HEK293T (cell line): ENCODE results near the gene NPDC1.

Experiments
- CTCF ChIA-PET: fragments of 350-600 bp; formaldehyde crosslinking; extraction: SDS; loops from one replicate; lab custom pipeline; 2021; ENCODE audit warnings: antibody characterized with exemption, inconsistent platforms; lab: Yijun Ruan, JAX
- POLR2A ChIA-PET: fragments of 350-600 bp; formaldehyde crosslinking; extraction: SDS; loops from one replicate; lab custom pipeline; 2020; ENCODE audit warnings: antibody characterized with exemption, inconsistent platforms; lab: Yijun Ruan, JAX
- DNase-seq: peaks from one replicate; pipeline ENCODE4 v3.0.0; 2012; ENCODE audit warnings: mixed read lengths; ENCODE audit errors: extremely low spot score
- ARNT ChIP-seq: fragments of 450-650 bp; IDR thresholded peaks from 2 replicates; pipeline ENCODE4 v1.6.1; 2017; ENCODE audit warnings: mild to moderate bottlenecking
- BHLHE40 ChIP-seq: fragments of 450-650 bp; IDR thresholded peaks from 2 replicates; pipeline ENCODE4 v1.6.1; 2016; ENCODE audit warnings: mild to moderate bottlenecking, moderate library complexity, borderline replicate concordance
- CTBP1 ChIP-seq: fragments of 450-650 bp; IDR thresholded peaks from 2 replicates; pipeline ENCODE4 v1.6.1; 2016; ENCODE audit warnings: borderline replicate concordance
- ELF4 ChIP-seq: fragments of 450-650 bp; IDR thresholded peaks from 2 replicates; pipeline ENCODE4 v1.6.1; 2017; ENCODE audit warnings: antibody characterized with exemption
- FOXA1 ChIP-seq: fragments of 450-650 bp; IDR thresholded peaks from 2 replicates; pipeline ENCODE4 v1.6.1; 2016; ENCODE audit warnings: mild to moderate bottlenecking
- FOXK2 ChIP-seq: fragments of 450-650 bp; IDR thresholded peaks from 2 replicates; pipeline ENCODE4 v1.6.1; 2016; ENCODE audit warnings: mild to moderate bottlenecking
- FOXM1 ChIP-seq: fragments of 450-650 bp; IDR thresholded peaks from 2 replicates; pipeline ENCODE4 v1.6.1; 2017; ENCODE audit warnings: mild to moderate bottlenecking, borderline replicate concordance
- HDGF ChIP-seq: fragments of 450-650 bp; IDR thresholded peaks from 2 replicates; pipeline ENCODE4 v1.6.1; 2017; ENCODE audit warnings: antibody characterized with exemption, borderline replicate concordance
- L3MBTL2 ChIP-seq: fragments of 450-650 bp; conservative IDR thresholded peaks from 2 replicates; pipeline ENCODE4 v1.6.1; 2016; ENCODE audit warnings: mild to moderate bottlenecking
- LEF1 ChIP-seq: fragments of 450-650 bp; IDR thresholded peaks from 2 replicates; pipeline ENCODE4 v1.6.1; 2017; ENCODE audit warnings: mild to moderate bottlenecking, borderline replicate concordance
- NFRKB ChIP-seq: fragments of 450-650 bp; IDR thresholded peaks from 2 replicates; pipeline ENCODE4 v1.6.1; 2016; ENCODE audit warnings: mild to moderate bottlenecking, moderate library complexity
- PKNOX1 ChIP-seq: fragments of 450-650 bp; IDR thresholded peaks from 2 replicates; pipeline ENCODE4 v1.6.1; 2016
- SP1 ChIP-seq: fragments of 450-650 bp; IDR thresholded peaks from 2 replicates; pipeline ENCODE4 v1.6.1; 2017
- SUZ12 ChIP-seq: fragments of 450-650 bp; IDR thresholded peaks from 2 replicates; pipeline ENCODE4 v1.6.1; 2016; ENCODE audit warnings: mild to moderate bottlenecking
- TARDBP ChIP-seq: fragments of 450-650 bp; IDR thresholded peaks from 2 replicates; pipeline ENCODE4 v1.6.1; 2016
- ZNF384 ChIP-seq: fragments of 450-650 bp; IDR thresholded peaks from 2 replicates; pipeline ENCODE4 v1.6.1; 2016

The NPDC1 gene

GRCh38 chr9:137044037-137044436 is 1.9 kb downstream of the NPDC1 start:
- ChIA-PET CTCF (interaction anchor here (2.5 kb wide), 1 partner anchor 9 kb away, joined by 13 read pairs; no protein-coding TSS in a partner anchor), POLR2A (interaction anchor here (1.1 kb wide), 1 partner anchor 15 kb away, joined by 4 read pairs; no protein-coding TSS in a partner anchor)
- no peak for DNase-seq
- TF ChIP-seq FOXM1 (no peak), HDGF (no peak), PKNOX1 (no peak), ELF4 (no peak), TARDBP (no peak), BHLHE40 (no peak), ZNF384 (no peak), CTBP1 (no peak), LEF1 (no peak), SUZ12 (no peak), L3MBTL2 (no peak), FOXK2 (no peak), FOXA1 (no peak), NFRKB (no peak), ARNT (no peak), SP1 (no peak)

GRCh38 chr9:137042751-137043727 is 2.9 kb downstream of the NPDC1 start:
- no peak for DNase-seq
- CTCF ChIA-PET = interaction anchor here (2.5 kb wide), 1 partner anchor 8 kb away, joined by 13 read pairs; no protein-coding TSS in a partner anchor
- no peak for TF ChIP-seq L3MBTL2
- POLR2A ChIA-PET = no interaction called here

DNA sequence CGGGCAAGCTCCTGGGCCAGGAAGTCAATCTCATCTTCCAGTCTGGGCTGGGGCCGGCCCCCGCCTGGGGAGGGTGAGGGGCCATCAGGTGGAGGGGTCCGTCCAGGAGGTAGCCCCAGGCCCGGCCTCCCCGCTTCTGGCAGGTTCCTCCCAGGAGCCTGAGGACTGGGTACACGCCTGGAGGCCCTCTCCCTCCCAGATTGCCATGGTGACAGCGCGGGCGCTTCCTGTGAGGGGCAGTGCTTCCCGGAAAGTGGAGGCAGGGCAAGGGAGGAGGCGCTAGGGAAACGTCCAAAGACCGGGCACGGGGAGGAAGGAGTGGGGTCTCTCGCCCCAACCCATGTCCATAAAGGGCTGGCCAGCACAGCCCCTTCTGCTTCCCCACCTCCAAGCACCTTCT is 4.9 kb downstream of the NPDC1 start:
- TF ChIP-seq FOXA1 (no peak), FOXK2 (no peak), SUZ12 (no peak), TARDBP (no peak), ARNT (no peak), LEF1 (no peak), CTBP1 (no peak), BHLHE40 (no peak), ELF4 (no peak), ZNF384 (no peak), FOXM1 (no peak), SP1 (no peak), HDGF (no peak), NFRKB (no peak)
- ChIA-PET CTCF (no interaction called here), POLR2A (no interaction called here)
- no peak for DNase-seq

DNA sequence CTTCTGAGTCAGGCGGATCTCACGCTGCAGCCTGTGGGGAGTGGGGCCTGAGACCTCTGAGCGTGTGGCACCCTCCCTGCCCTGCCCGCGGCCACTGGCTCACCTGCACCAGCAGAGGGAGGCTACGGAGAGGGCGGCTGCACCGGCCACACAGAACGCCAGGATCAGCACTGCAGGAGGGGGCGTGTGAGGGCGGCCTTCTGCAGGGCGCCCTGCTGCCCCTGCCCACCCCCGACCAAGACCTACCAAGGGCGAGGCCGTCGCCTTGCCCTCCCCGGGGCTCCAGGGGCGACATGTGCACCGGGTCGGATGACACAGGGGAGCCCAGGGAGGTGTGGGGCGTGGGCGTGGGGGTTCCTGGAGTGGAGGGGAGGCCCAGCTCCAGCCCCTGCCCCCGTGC is 5.4 kb downstream of the NPDC1 start:
- POLR2A ChIA-PET = no interaction called here
- CTCF ChIA-PET = no interaction called here
- TF ChIP-seq PKNOX1 (no peak), NFRKB (no peak), FOXM1 (no peak), SUZ12 (no peak), FOXK2 (no peak), TARDBP (no peak), SP1 (no peak), CTBP1 (no peak), L3MBTL2 (no peak), ARNT (no peak), ZNF384 (no peak), LEF1 (no peak), FOXA1 (no peak), BHLHE40 (no peak), HDGF (no peak)
- no peak for DNase-seq

GRCh38 chr9:137039611-137040366 is 6.2 kb downstream of the NPDC1 start:
- TF ChIP-seq CTBP1 = no peak
- TF ChIP-seq LEF1 = no peak
- TF ChIP-seq BHLHE40 = no peak
- TF ChIP-seq SUZ12 = no peak
- no peak for DNase-seq
- CTCF ChIA-PET = no interaction called here
- POLR2A ChIA-PET = no interaction called here

- TF ChIP-seq SP1 (no peak), BHLHE40 (no peak), NFRKB (no peak)
- ChIA-PET CTCF (no interaction called here), POLR2A (no interaction called here)
- no peak for DNase-seq
Observed at GRCh38 chr9:137038916-137039315, 7.1 kb downstream of the NPDC1 start.
